ENCODE measurements around the gene INTS12. TPM values are rescaled to one million over a fixed set of nuclear protein-coding genes. Genes with fewer than 3 reads are reported as not detected.

The INTS12 gene, protein sequence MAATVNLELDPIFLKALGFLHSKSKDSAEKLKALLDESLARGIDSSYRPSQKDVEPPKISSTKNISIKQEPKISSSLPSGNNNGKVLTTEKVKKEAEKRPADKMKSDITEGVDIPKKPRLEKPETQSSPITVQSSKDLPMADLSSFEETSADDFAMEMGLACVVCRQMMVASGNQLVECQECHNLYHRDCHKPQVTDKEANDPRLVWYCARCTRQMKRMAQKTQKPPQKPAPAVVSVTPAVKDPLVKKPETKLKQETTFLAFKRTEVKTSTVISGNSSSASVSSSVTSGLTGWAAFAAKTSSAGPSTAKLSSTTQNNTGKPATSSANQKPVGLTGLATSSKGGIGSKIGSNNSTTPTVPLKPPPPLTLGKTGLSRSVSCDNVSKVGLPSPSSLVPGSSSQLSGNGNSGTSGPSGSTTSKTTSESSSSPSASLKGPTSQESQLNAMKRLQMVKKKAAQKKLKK
- total RNA-seq (10 to 100 TPM; 16.6 to 17.5 TPM), polyA plus RNA-seq (10 to 100 TPM; 29.5 TPM)

DNA sequence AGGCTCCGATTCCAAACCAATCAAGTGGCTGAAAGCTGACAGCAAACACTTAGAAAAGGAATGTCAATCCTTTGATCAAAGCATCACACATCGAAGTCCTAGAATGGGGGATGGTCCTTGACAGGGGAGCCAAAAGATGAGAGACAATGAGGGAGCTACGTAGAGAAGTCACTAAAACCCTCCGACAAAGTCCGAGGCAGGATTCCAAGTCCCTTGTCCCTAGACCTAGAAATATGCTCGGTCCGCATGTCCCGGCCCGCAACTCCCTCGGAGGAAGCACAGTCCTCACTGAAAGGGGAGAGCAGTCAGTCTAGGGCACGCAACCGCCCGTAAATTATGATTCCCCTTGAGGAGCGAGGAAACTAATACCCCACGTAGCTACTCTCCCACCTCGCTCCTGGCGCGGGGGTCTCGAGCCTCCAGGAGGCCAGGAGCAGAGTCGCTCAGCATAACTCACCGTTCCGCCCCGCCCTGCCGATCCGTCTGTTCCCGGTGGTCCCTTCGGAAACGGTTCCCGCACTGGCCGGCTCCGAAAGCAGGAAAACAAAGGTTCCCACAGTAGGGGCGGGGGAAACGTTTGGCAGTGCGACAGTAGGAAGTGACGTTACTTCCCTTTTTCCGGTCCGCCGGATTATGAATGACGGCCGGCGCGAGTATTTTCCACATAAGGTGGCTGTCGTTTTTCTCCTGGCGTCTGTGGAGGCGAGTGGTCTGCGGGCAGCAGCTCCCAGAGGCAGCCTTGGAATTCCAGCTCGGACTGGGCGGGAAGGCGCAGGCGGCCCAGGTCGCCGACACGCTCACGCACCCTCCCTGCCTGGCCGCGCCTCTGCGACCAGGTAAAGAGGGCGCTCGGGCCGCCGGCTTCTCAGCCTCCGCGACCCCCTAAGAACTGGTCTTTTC is at the start of gene INTS12, which contains the start of gene GSTCD:
INTS12 (minus strand) TSS at position 509 of the 900 bp plus-strand sequence. CDS start 8,684 bp downstream, outside the sequence.
GSTCD (plus strand) TSS at position 604 of the 900 bp plus-strand sequence. CDS start 8,830 bp downstream, outside the sequence.
- DNase-seq, result peak; percentile 84 to 87 (median 86)
- Histone ChIP-seq H3K36me3 (ENCODE audit: insufficient read depth, low read length) (no peaks in the 10 kb centered on the region), H3K9me3 (ENCODE audit: control insufficient read depth in 1 of 2, low read length in 2 of 2) (no peaks in the 10 kb centered on the region), H3K4me3 (ENCODE audit: low read length in 2 of 2) (peak within 1 kb of the TSS; percentile 70 to 92), H3K27ac (ENCODE audit: low read depth, low read length) (peak within 1 kb of the TSS; percentile 65), H3K4me1 (ENCODE audit: insufficient read depth, low read length) (peaks cover 20% of the 10 kb centered on the region), H3K27me3 (ENCODE audit: insufficient read depth, low read length) (no peaks in the 10 kb centered on the region)
- H3K27me3 Mint-ChIP-seq, result no peaks in the 10 kb centered on the region
- intact Hi-C loops (cut with micrococcal nuclease), result loop anchor here (1.0 to 10.0 kb wide), 4 partner anchors 235 to 774 kb away; partner anchors contain the start of genes AIMP1, TBCK and TET2
- CTCF ChIA-PET (ENCODE audit: partially characterized antibody), result interaction anchor here (1.0 to 1.5 kb wide), 3 partner anchors 9 to 13 kb away, joined by 3 read pairs; no protein-coding TSS in a partner anchor
- peaks cover 0 to 13% of the 10 kb centered on the region in 2 donors for H3K36me3 Mint-ChIP-seq
- peaks cover 23 to 45% (median 29%) of the 10 kb centered on the region in 4 donors for H3K4me1 Mint-ChIP-seq
- no peaks in the 10 kb centered on the region for H3K9me3 Mint-ChIP-seq
- peak within 1 kb of the TSS; percentile 93 to 99 (median 98) for H3K27ac Mint-ChIP-seq
- H3K4me3 Mint-ChIP-seq, result peak within 1 kb of the TSS; percentile 99 to 100 (median 100)
- POLR2A ChIA-PET (ENCODE audit: partially characterized antibody), result interaction anchor here (1.1 to 1.8 kb wide), 2 partner anchors 11 to 235 kb away, joined by 3 to 7 read pairs; partner anchors contain the start of gene PPA2

DNA sequence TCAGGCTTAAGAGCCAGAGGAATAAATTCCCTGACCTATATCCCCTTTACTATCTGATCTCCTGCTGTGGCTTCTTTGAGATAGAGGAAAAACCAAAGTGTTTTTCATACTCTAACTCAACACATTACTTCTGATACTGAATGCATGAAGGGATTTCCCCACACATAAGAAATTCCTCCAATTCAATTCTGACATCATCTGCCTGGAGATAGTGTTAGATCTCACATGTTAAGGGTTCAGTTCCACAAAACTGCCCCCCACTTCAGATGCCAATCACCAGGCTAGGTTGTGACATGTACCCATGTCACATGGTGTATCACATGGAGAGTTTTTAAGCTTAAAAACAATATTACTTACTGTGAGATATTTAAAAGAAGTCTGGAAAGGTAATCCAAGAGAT is 46.9 kb upstream of the INTS12 start:
- intact Hi-C loops (cut with micrococcal nuclease), result no loop called here
- no peaks in the 10 kb centered on the region for H3K36me3 Mint-ChIP-seq
- POLR2A ChIA-PET (ENCODE audit: partially characterized antibody), result no interaction called here
- no peaks in the 10 kb centered on the region for H3K4me1 Mint-ChIP-seq
- Histone ChIP-seq H3K27me3 (ENCODE audit: insufficient read depth, low read length) (no peaks in the 10 kb centered on the region), H3K4me1 (ENCODE audit: insufficient read depth, low read length) (no peaks in the 10 kb centered on the region), H3K4me3 (ENCODE audit: low read length in 2 of 2) (no peak overlapping the region), H3K27ac (ENCODE audit: low read depth, low read length) (no peak overlapping the region), H3K9me3 (ENCODE audit: control insufficient read depth in 1 of 2, low read length in 2 of 2) (no peaks in the 10 kb centered on the region), H3K36me3 (ENCODE audit: insufficient read depth, low read length) (no peaks in the 10 kb centered on the region)
- H3K27ac Mint-ChIP-seq, result no peak overlapping the region
- no peak for DNase-seq
- H3K9me3 Mint-ChIP-seq, result no peaks in the 10 kb centered on the region
- no peaks in the 10 kb centered on the region for H3K27me3 Mint-ChIP-seq
- CTCF ChIA-PET (ENCODE audit: partially characterized antibody), result no interaction called here
- H3K4me3 Mint-ChIP-seq, result no peak overlapping the region

DNA sequence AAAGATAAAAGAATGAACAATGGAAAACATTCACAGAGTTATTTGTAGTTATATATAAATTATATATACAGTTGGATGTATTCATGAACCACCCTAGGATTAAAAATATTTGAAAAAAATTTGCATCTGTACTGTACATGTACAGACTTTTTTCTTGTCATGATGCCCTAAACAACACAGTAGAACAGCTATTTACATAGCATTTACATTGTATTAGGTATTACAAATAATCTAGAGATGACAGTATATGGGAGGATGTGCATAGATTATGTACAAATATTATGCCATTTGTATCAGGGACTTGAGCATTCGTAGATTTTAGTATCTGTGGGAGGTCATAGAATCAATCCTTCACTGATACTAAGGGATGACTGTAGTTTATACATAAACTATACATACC is 44.9 kb upstream of the INTS12 start:
- intact Hi-C loops (cut with micrococcal nuclease), result no loop called here
- Mint-ChIP-seq H3K4me3 (no peak overlapping the region), H3K4me1 (no peaks in the 10 kb centered on the region), H3K36me3 (no peaks in the 10 kb centered on the region), H3K27me3 (no peaks in the 10 kb centered on the region), H3K27ac (no peak overlapping the region), H3K9me3 (no peaks in the 10 kb centered on the region)
- Histone ChIP-seq H3K4me3 (ENCODE audit: low read length in 2 of 2) (no peak overlapping the region), H3K27ac (ENCODE audit: low read depth, low read length) (no peak overlapping the region), H3K27me3 (ENCODE audit: insufficient read depth, low read length) (no peaks in the 10 kb centered on the region), H3K36me3 (ENCODE audit: insufficient read depth, low read length) (no peaks in the 10 kb centered on the region), H3K4me1 (ENCODE audit: insufficient read depth, low read length) (no peaks in the 10 kb centered on the region), H3K9me3 (ENCODE audit: control insufficient read depth in 1 of 2, low read length in 2 of 2) (no peaks in the 10 kb centered on the region)
- CTCF ChIA-PET (ENCODE audit: partially characterized antibody), result no interaction called here
- POLR2A ChIA-PET (ENCODE audit: partially characterized antibody), result interaction anchor here (0.6 kb wide), 1 partner anchor 631 kb away, joined by 3 read pairs; no protein-coding TSS in a partner anchor
- DNase-seq, result no peak

DNA sequence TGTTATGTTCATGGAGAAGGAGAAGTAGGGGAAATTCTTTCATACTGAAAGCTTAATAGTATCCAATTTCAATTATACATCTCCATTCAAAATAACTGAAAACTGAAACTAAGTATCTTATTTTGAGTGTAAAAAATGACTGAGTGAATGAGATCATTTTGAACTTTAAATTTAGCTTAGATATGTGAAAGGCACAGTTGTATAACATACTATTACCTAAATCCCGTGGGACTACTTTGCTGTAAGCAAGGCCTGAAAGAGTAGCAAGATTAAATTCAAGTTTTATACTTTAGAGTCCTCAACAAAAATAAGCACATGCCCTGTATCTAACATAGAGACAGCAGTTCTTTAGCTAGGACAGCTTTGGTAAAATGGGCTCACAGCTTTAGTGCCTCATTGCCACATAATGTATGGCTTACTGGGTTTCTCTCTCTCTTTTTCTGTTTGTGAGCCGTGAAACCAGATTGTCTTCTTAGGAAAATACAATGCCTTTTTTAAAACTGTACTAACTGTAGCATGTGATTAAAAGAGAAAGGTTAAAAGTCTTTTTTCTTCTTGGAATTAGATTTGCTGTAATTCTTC is 43.3 kb upstream of the INTS12 start:
- H3K4me3 Mint-ChIP-seq, result no peak overlapping the region
- no peaks in the 10 kb centered on the region for H3K9me3 Mint-ChIP-seq
- H3K27ac Mint-ChIP-seq, result no peak overlapping the region
- no peaks in the 10 kb centered on the region for H3K4me1 ChIP-seq (ENCODE audit: insufficient read depth, low read length)
- intact Hi-C loops (cut with micrococcal nuclease), result no loop called here
- H3K4me3 ChIP-seq (ENCODE audit: low read length in 2 of 2), result no peak overlapping the region
- H3K4me1 Mint-ChIP-seq, result no peaks in the 10 kb centered on the region
- ChIA-PET POLR2A (ENCODE audit: partially characterized antibody) (no interaction called here), CTCF (ENCODE audit: partially characterized antibody) (no interaction called here)
- H3K27me3 Mint-ChIP-seq, result no peaks in the 10 kb centered on the region
- no peaks in the 10 kb centered on the region for H3K36me3 ChIP-seq (ENCODE audit: insufficient read depth, low read length)
- H3K27ac ChIP-seq (ENCODE audit: low read depth, low read length), result no peak overlapping the region
- H3K36me3 Mint-ChIP-seq, result no peaks in the 10 kb centered on the region
- H3K27me3 ChIP-seq (ENCODE audit: insufficient read depth, low read length), result no peaks in the 10 kb centered on the region
- no peaks in the 10 kb centered on the region for H3K9me3 ChIP-seq (ENCODE audit: control insufficient read depth in 1 of 2, low read length in 2 of 2)
- no peak for DNase-seq

DNA sequence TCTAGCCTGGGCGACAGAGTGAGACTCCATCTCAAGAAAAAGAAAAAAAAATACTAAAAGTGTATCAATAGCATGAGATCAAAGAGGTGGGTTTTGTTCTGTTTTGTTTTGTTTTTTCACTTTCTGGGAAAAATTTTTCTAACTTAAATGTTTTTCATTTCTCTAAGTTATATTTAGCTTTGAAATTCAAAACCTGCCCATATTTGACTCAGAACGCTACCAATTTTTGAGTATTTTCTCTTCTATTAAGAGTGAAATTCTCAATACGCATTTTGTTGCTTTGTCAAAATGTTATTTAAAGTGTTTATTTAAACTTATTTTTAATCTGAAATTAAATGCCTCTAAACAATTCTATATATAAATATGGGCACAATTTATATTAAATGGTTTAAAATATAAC is 39.7 kb upstream of the INTS12 start:
- H3K9me3 Mint-ChIP-seq, result no peaks in the 10 kb centered on the region
- CTCF ChIA-PET (ENCODE audit: partially characterized antibody), result no interaction called here
- H3K27me3 Mint-ChIP-seq, result no peaks in the 10 kb centered on the region
- H3K4me3 Mint-ChIP-seq, result no peak overlapping the region
- Histone ChIP-seq H3K36me3 (ENCODE audit: insufficient read depth, low read length) (no peaks in the 10 kb centered on the region), H3K27ac (ENCODE audit: low read depth, low read length) (no peak overlapping the region), H3K9me3 (ENCODE audit: control insufficient read depth in 1 of 2, low read length in 2 of 2) (no peaks in the 10 kb centered on the region), H3K4me1 (ENCODE audit: insufficient read depth, low read length) (no peaks in the 10 kb centered on the region), H3K27me3 (ENCODE audit: insufficient read depth, low read length) (no peaks in the 10 kb centered on the region), H3K4me3 (ENCODE audit: low read length in 2 of 2) (no peak overlapping the region)
- H3K4me1 Mint-ChIP-seq, result no peaks in the 10 kb centered on the region
- no peak overlapping the region for H3K27ac Mint-ChIP-seq
- POLR2A ChIA-PET (ENCODE audit: partially characterized antibody), result no interaction called here
- DNase-seq, result no peak
- H3K36me3 Mint-ChIP-seq, result peaks cover 3 to 12% of the 10 kb centered on the region in 2 donors
- intact Hi-C loops (cut with micrococcal nuclease), result no loop called here

DNA sequence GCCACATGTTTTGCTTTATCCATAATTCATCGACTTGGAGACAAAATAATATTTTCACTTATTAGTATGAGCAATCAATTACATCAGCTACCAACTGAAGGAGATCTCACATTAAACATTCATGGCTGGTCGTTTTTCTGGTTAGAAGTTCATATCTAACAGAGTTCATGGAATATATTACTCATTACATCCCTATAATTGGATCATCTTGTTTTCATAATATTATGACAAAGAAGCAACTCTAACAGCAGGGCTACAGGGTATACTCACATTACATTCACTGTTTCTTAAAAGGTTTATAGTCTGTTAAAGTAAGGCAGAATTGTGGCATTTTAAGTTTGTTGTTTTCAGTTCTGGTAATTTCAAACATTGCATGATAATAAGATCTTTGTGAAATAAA is 33.1 kb upstream of the INTS12 start:
- Histone ChIP-seq H3K9me3 (ENCODE audit: control insufficient read depth in 1 of 2, low read length in 2 of 2) (peaks cover 0 to 5% of the 10 kb centered on the region in 2 donors), H3K27me3 (ENCODE audit: insufficient read depth, low read length) (no peaks in the 10 kb centered on the region), H3K4me3 (ENCODE audit: low read length in 2 of 2) (no peak overlapping the region), H3K4me1 (ENCODE audit: insufficient read depth, low read length) (no peaks in the 10 kb centered on the region), H3K27ac (ENCODE audit: low read depth, low read length) (no peak overlapping the region), H3K36me3 (ENCODE audit: insufficient read depth, low read length) (no peaks in the 10 kb centered on the region)
- intact Hi-C loops (cut with micrococcal nuclease), result no loop called here
- H3K4me1 Mint-ChIP-seq, result no peaks in the 10 kb centered on the region
- H3K27me3 Mint-ChIP-seq, result no peaks in the 10 kb centered on the region
- CTCF ChIA-PET (ENCODE audit: partially characterized antibody), result no interaction called here
- H3K27ac Mint-ChIP-seq, result no peak overlapping the region
- POLR2A ChIA-PET (ENCODE audit: partially characterized antibody), result no interaction called here
- no peak for DNase-seq
- H3K36me3 Mint-ChIP-seq, result peaks cover 38 to 55% of the 10 kb centered on the region in 2 donors
- peaks cover 2 to 24% (median 17%) of the 10 kb centered on the region in 8 donors for H3K9me3 Mint-ChIP-seq
- H3K4me3 Mint-ChIP-seq, result no peak overlapping the region
